H1 (cell line): ENCODE data around the gene CSNK2A3. TPM values are rescaled to one million over a fixed set of nuclear protein-coding genes. Genes with fewer than 3 reads are reported as not detected.

ENCODE experiments used
- CTCF ChIA-PET: fragments of 300-600 bp; sonication (Branson Sonifier 250); formaldehyde crosslinking; loops from one replicate; lab custom pipeline; 2021; ENCODE audit not compliant: partially characterized antibody; lab: Charles Lee
- POLR2A ChIA-PET: fragments of 300-600 bp; sonication (Branson Sonifier 250); formaldehyde crosslinking; loops from one replicate; lab custom pipeline; 2021; ENCODE audit warnings: inconsistent platforms; ENCODE audit not compliant: partially characterized antibody; lab: Charles Lee
- DNase-seq, 2 experiments: peaks; one replicate each; pipeline versions ENCODE4 v3.0.0 to v3.0.0-alpha.2; 2010 to 2022; ENCODE audit warnings: low spot score in 2 of 2, low read depth in 1 of 2, mixed read lengths in 1 of 2
- FAIRE-seq: peaks from 2 replicates; lab custom pipeline; 2011; peaks lifted over from hg19 to GRCh38; lab: Jason Lieb, UNC
- H2AFZ ChIP-seq: 2 replicates; pipeline ENCODE4 v1.8.1; 2012; ENCODE audit warnings: low read length, inconsistent platforms
- H2AK5ac ChIP-seq: 2 replicates; pipeline ENCODE4 v1.6.1; 2013; ENCODE audit warnings: low read depth, low read length
- H2BK120ac ChIP-seq: replicated peaks from 2 replicates; pipeline ENCODE3; 2013; ENCODE audit warnings: low read depth, low read length, inconsistent platforms
- H2BK12ac ChIP-seq: 2 replicates; pipeline ENCODE4 v1.6.1; 2013; ENCODE audit warnings: low read depth, low read length
- H2BK15ac ChIP-seq: 2 replicates; pipeline ENCODE4 v1.6.1; 2013; ENCODE audit warnings: low read length
- H2BK20ac ChIP-seq: 2 replicates; pipeline ENCODE4 v1.6.1; 2013; ENCODE audit warnings: low read length
- H2BK5ac ChIP-seq: 2 replicates; pipeline ENCODE4 v1.6.1; 2013; ENCODE audit warnings: low read depth, low read length
- H3K14ac ChIP-seq: 2 replicates; pipeline ENCODE4 v1.6.1; 2013; ENCODE audit warnings: inconsistent platforms; ENCODE audit not compliant: insufficient read length
- H3K18ac ChIP-seq: 2 replicates; pipeline ENCODE4 v1.6.1; 2013; ENCODE audit warnings: low read length; ENCODE audit errors: extremely low read depth
- H3K23ac ChIP-seq: 2 replicates; pipeline ENCODE4 v1.6.1; 2013; ENCODE audit warnings: inconsistent platforms; ENCODE audit not compliant: insufficient read length
- H3K23me2 ChIP-seq: 2 replicates; pipeline ENCODE4 v1.6.1; 2013; ENCODE audit warnings: low read depth, low read length
- H3K27ac ChIP-seq: 2 replicates; pipeline ENCODE4 v1.6.1; 2011; ENCODE audit warnings: low read depth, low read length, inconsistent platforms
- H3K27me3 ChIP-seq, 4 experiments: replicated peaks in 1 of 4; 1 replicate in 1 of 4; 2 replicates in 3 of 4; pipeline versions ENCODE4 v1.6.1 to v1.8.1; 2011 to 2013; ENCODE audit warnings: low read length in 3 of 4, mild to moderate bottlenecking in 3 of 4, inconsistent platforms in 2 of 4, mixed read lengths in 2 of 4, moderate library complexity in 1 of 4; ENCODE audit not compliant: control insufficient read depth in 3 of 4, insufficient read depth in 3 of 4; ENCODE audit errors: extremely low read depth in 1 of 4
- H3K36me3 ChIP-seq, 4 experiments: 2 replicates each; pipeline versions ENCODE4 v1.6.1 to v1.8.1; 2011 to 2013; ENCODE audit warnings: mild to moderate bottlenecking in 4 of 4, low read length in 3 of 4, moderate library complexity in 2 of 4, control low read depth in 1 of 4, inconsistent platforms in 1 of 4; ENCODE audit not compliant: insufficient read depth in 4 of 4, control insufficient read depth in 2 of 4
- H3K4ac ChIP-seq: replicated peaks from 2 replicates; pipeline ENCODE3; 2013; ENCODE audit warnings: low read length, low read depth, mixed read lengths, inconsistent platforms; ENCODE audit not compliant: insufficient read length
- H3K4me1 ChIP-seq, 4 experiments: replicated peaks in 1 of 4; 1 replicate in 1 of 4; 2 replicates in 3 of 4; pipeline versions ENCODE4 v1.6.1 to v1.8.1; 2011 to 2013; ENCODE audit warnings: low read length in 3 of 4, inconsistent platforms in 2 of 4, mixed read lengths in 1 of 4; ENCODE audit not compliant: insufficient read depth in 4 of 4, control insufficient read depth in 3 of 4
- H3K4me2 ChIP-seq, 2 experiments: 2 replicates each; pipeline versions ENCODE4 v1.6.1 to v1.8.1; 2011 to 2013; ENCODE audit warnings: low read depth in 2 of 2, low read length in 2 of 2, control low read depth in 1 of 2, inconsistent platforms in 1 of 2, mild to moderate bottlenecking in 1 of 2; ENCODE audit not compliant: insufficient read depth in 1 of 2
- H3K4me3 ChIP-seq, 4 experiments: fragments of 200-600, 300-600 bp in 1 of 4; sonication (generic), shearing (Covaris generic), sonication (Bioruptor Twin) in 1 of 4; 2 replicates each; pipeline versions ENCODE4 v1.5.1 to v1.8.1; 2011 to 2016; ENCODE audit warnings: low read length in 4 of 4, low read depth in 3 of 4, control low read depth in 2 of 4, inconsistent platforms in 2 of 4, mild to moderate bottlenecking in 2 of 4, mixed read lengths in 1 of 4, moderate library complexity in 1 of 4; ENCODE audit not compliant: insufficient read depth in 2 of 4; ENCODE audit errors: extremely low read depth in 1 of 4
- H3K56ac ChIP-seq: replicated peaks from 2 replicates; pipeline ENCODE3; 2013; ENCODE audit warnings: low read depth, mild to moderate bottlenecking, mixed read lengths, low read length, inconsistent platforms; ENCODE audit not compliant: insufficient read length
- H3K79me1 ChIP-seq: 2 replicates; pipeline ENCODE4 v1.6.1; 2013; ENCODE audit warnings: low read depth, low read length, control low read depth
- H3K79me2 ChIP-seq, 2 experiments: 2 replicates each; pipeline versions ENCODE4 v1.6.1 to v1.8.1; 2012 to 2013; ENCODE audit warnings: low read length in 2 of 2, mild to moderate bottlenecking in 2 of 2, inconsistent platforms in 1 of 2; ENCODE audit not compliant: insufficient read depth in 2 of 2, control insufficient read depth in 1 of 2
- H3K9ac ChIP-seq, 4 experiments: replicated peaks in 1 of 4; 1 replicate in 1 of 4; 2 replicates in 3 of 4; pipeline versions ENCODE4 v1.6.1 to v1.8.1; 2011 to 2013; ENCODE audit warnings: low read depth in 3 of 4, low read length in 3 of 4, control low read depth in 2 of 4, mild to moderate bottlenecking in 2 of 4, moderate library complexity in 2 of 4, inconsistent platforms in 1 of 4; ENCODE audit errors: extremely low read depth in 1 of 4
- H3K9me3 ChIP-seq, 2 experiments: 2 replicates each; pipeline versions ENCODE4 v1.6.1 to v1.8.1; 2012 to 2013; ENCODE audit warnings: mild to moderate bottlenecking in 2 of 2, moderate library complexity in 2 of 2, control low read depth in 1 of 2, inconsistent platforms in 1 of 2, low read depth in 1 of 2, low read length in 1 of 2, mixed read lengths in 1 of 2; ENCODE audit not compliant: insufficient read depth in 2 of 2
- H4K20me1 ChIP-seq, 2 experiments: replicated peaks in 1 of 2; 2 replicates each; pipeline versions ENCODE3 to v1.8.1; 2011 to 2013; ENCODE audit warnings: inconsistent platforms in 2 of 2, low read length in 2 of 2, mild to moderate bottlenecking in 1 of 2; ENCODE audit not compliant: insufficient read depth in 2 of 2, control insufficient read depth in 1 of 2
- H4K5ac ChIP-seq: 2 replicates; pipeline ENCODE4 v1.6.1; 2013; ENCODE audit warnings: low read length, low read depth, mixed read lengths, inconsistent platforms; ENCODE audit not compliant: insufficient read length
- H4K8ac ChIP-seq: 2 replicates; pipeline ENCODE4 v1.8.0; 2013; ENCODE audit warnings: mild to moderate bottlenecking, moderate library complexity, low read length, inconsistent platforms; ENCODE audit not compliant: insufficient read depth; ENCODE audit errors: extremely low read depth
- H4K91ac ChIP-seq: replicated peaks from 2 replicates; pipeline ENCODE3; 2013; ENCODE audit warnings: low read length, mixed read lengths, inconsistent platforms; ENCODE audit not compliant: insufficient read length
- ASH2L ChIP-seq: fragments of 200-600, 300-600 bp; sonication (generic); IDR thresholded peaks from one replicate; pipeline ENCODE4 v1.7.1; 2017; ENCODE audit warnings: low read length
- BRCA1 ChIP-seq: IDR thresholded peaks from 2 replicates; pipeline ENCODE4 v1.6.1; 2012; ENCODE audit warnings: low read depth, low read length, improper control_type of control experiment
- CREB1 ChIP-seq: IDR thresholded peaks from 2 replicates; pipeline ENCODE4 v1.6.1; 2012; ENCODE audit warnings: inconsistent platforms
- EP300 ChIP-seq, 2 experiments: IDR thresholded peaks; 1 replicate in 1 of 2; 2 replicates in 1 of 2; pipeline ENCODE4 v1.6.1; 2011 to 2012; ENCODE audit warnings: low read depth in 2 of 2, low read length in 2 of 2, mild to moderate bottlenecking in 2 of 2, borderline replicate concordance in 1 of 2, inconsistent platforms in 1 of 2, moderate library complexity in 1 of 2
- JUN ChIP-seq: IDR thresholded peaks from 2 replicates; pipeline ENCODE4 v1.6.1; 2011; ENCODE audit warnings: low read depth, mild to moderate bottlenecking, improper control_type of control experiment, low read length
- NANOG ChIP-seq: IDR thresholded peaks from 2 replicates; pipeline ENCODE4 v1.6.1; 2011; ENCODE audit warnings: low read length, low read depth, mild to moderate bottlenecking, inconsistent platforms; ENCODE audit not compliant: insufficient read depth, poor library complexity, severe bottlenecking
- PHF8 ChIP-seq: fragments of 200-600 bp; sonication (generic); conservative IDR thresholded peaks from 2 replicates; pipeline ENCODE4 v1.7.1; 2012; ENCODE audit warnings: low read depth, mild to moderate bottlenecking, inconsistent platforms, low read length, moderate library complexity
- POLR2A ChIP-seq, 2 experiments: IDR thresholded peaks; 1 replicate in 1 of 2; 2 replicates in 1 of 2; pipeline ENCODE4 v1.6.1; 2011; ENCODE audit warnings: low read depth in 2 of 2, low read length in 2 of 2, mild to moderate bottlenecking in 2 of 2; ENCODE audit errors: control extremely low read depth in 1 of 2
- POU5F1 ChIP-seq: IDR thresholded peaks from 2 replicates; pipeline ENCODE4 v1.6.1; 2011; ENCODE audit warnings: low read depth, mild to moderate bottlenecking, low read length, moderate library complexity
- TBP ChIP-seq: IDR thresholded peaks from 2 replicates; pipeline ENCODE4 v1.6.1; 2011; ENCODE audit warnings: low read depth, low read length, improper control_type of control experiment
- TEAD4 ChIP-seq: IDR thresholded peaks from 2 replicates; pipeline ENCODE4 v1.6.1; 2012; ENCODE audit warnings: low read depth, low read length, inconsistent platforms, mixed read lengths
- YY1 ChIP-seq: IDR thresholded peaks from 2 replicates; pipeline ENCODE4 v1.6.1; 2011; ENCODE audit warnings: low read depth, mild to moderate bottlenecking, low read length
- WGBS, 2 experiments: shearing (Covaris generic) in 1 of 2; methylation state at CpG; one replicate each; pipeline versions ENCODE4 v1.1.6 to v1.1.7; 2013 to 2015; ENCODE audit warnings: low lambda C conversion rate in 2 of 2, mixed read lengths in 2 of 2, inconsistent platforms in 1 of 2, low coverage in 1 of 2, missing lambda C conversion rate in 1 of 2; ENCODE audit not compliant: insufficient replicate concordance in 2 of 2, insufficient coverage in 1 of 2, insufficient read length in 1 of 2; ENCODE audit errors: extremely low coverage in 1 of 2, missing lambda C conversion rate in 1 of 2; 5-methylcytosine and 5-hydroxymethylcytosine counted together
- polyA plus RNA-seq, 7 experiments: library from polyadenylated mRNA; depleted of rRNA in 3 of 7; stranded (reverse) in 5 of 7; unstranded in 2 of 7; fragments of >200 nt in 5 of 7; fragments of 200-250 nt in 2 of 7; gene quantifications; 1 replicate in 5 of 7; 2 replicates in 1 of 7; 4 replicates in 1 of 7; pipeline versions ENCODE4 v1.2.1 to v1.2.3, GENCODE V29; 2011 to 2013; ENCODE audit warnings: missing spikeins in 2 of 7, mixed read lengths in 2 of 7
- total RNA-seq: library from RNA; stranded (reverse); fragmentation: NEBNext Ultra II Directional; extraction: Animal tissue kit (Norgen Biotek cat#: 25700); gene quantifications from 2 replicates; pipeline ENCODE4 v1.2.1, GENCODE V29; 2021
- TF ChIP-seq, protein P1 (sequence below), 3 experiments: IDR thresholded peaks; 1 replicate in 2 of 3; 2 replicates in 1 of 3; pipeline versions ENCODE4 v1.5.1 to v1.6.1; 2011; ENCODE audit warnings: low read length in 3 of 3, mild to moderate bottlenecking in 3 of 3, inconsistent platforms in 2 of 3, low read depth in 1 of 3, moderate library complexity in 1 of 3; ENCODE audit not compliant: insufficient read depth in 1 of 3; ENCODE audit errors: control extremely low read depth in 1 of 3

Gene CSNK2A3
- total and polyA plus RNA-seq, 2 of the 8 experiments (the other 6 are each of a cell fraction or from before 2014, with no cell fraction given): 0.69 to 1.0 TPM

DNA sequence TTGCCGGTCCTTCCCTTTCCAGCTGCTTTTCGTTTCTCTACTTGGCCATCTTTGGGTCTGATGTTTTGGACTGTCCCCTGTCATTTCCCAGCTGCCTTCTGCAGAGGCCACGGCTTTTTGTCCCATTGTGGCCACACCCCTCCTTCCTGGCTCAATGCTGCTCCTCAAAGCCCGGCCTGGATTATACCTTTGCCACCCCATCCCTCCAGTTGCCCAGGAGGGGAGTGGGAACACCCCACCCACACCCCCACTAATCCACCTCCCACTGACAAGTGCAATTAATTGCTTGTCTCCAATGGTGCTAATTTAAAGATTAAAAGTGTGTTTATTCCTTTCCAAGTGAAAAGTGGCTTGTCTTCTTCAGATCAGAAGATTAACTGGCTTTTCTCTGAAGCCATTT lies 34.2 kb upstream of the CSNK2A3 start:
- Histone ChIP-seq H3K4me3 (no peak overlapping the region), H2BK5ac (no peak overlapping the region), H3K23me2 (no peaks in the 10 kb centered on the region), H2BK12ac (no peak overlapping the region), H2AFZ (no peak overlapping the region), H2BK20ac (no peak overlapping the region), H4K8ac (no peak overlapping the region), H3K27me3 (0 out of 7 replicates have a peak, but pooled peaks cover 0 to 2% (median 0%) of the 10 kb centered on the region in 4 experiments), H2BK15ac (no peak overlapping the region), H3K4me2 (no peak overlapping the region; a peak in 1 of 4 replicates), H3K4ac (no peak overlapping the region), H4K91ac (no peak overlapping the region), H3K56ac (no peak overlapping the region), H3K9me3 (no peaks in the 10 kb centered on the region), H3K4me1 (peaks cover 0 to 5% (median 3%) of the 10 kb centered on the region in 4 experiments; a peak in 4 of 7 replicates), H3K23ac (no peak overlapping the region), H4K20me1 (peaks cover 0 to 2% of the 10 kb centered on the region in 2 experiments), H4K5ac (no peak overlapping the region), H3K27ac (no peak overlapping the region), H3K14ac (no peak overlapping the region), H3K79me2 (no peaks in the 10 kb centered on the region), H2AK5ac (no peak overlapping the region), H3K9ac (no peak overlapping the region), H2BK120ac (no peak overlapping the region), H3K36me3 (no peaks in the 10 kb centered on the region), H3K79me1 (no peaks in the 10 kb centered on the region), H3K18ac (no peak overlapping the region)
- ChIA-PET CTCF (interaction anchor here (0.6 to 3.2 kb wide), 3 partner anchors 10 to 144 kb away, joined by 3 to 22 read pairs (median 3); no protein-coding TSS in a partner anchor), POLR2A (no interaction called here)
- 77% methylated on average over 4 of the region's 4 CpGs; no CpG with 5 or more reads in 1 of the 2 experiments for WGBS, 2 experiments
- TF ChIP-seq NANOG (no peak), CREB1 (no peak), POLR2A (IDR thresholded peaks at IDR 0.05; ENCODE audit: control extremely low read depth in 1 of 2, low read depth in 2 of 2, low read length in 2 of 2) (no peak), PHF8 (no peak), POU5F1 (no peak), TBP (no peak), BRCA1 (no peak), TEAD4 (no peak), YY1 (no peak), ASH2L (no peak), JUN (no peak), EP300 (IDR thresholded peaks at IDR 0.05; ENCODE audit: borderline replicate concordance in 1 of 2, low read depth in 2 of 2, low read length in 2 of 2) (no peak)
- TF ChIP-seq, protein P1, sequence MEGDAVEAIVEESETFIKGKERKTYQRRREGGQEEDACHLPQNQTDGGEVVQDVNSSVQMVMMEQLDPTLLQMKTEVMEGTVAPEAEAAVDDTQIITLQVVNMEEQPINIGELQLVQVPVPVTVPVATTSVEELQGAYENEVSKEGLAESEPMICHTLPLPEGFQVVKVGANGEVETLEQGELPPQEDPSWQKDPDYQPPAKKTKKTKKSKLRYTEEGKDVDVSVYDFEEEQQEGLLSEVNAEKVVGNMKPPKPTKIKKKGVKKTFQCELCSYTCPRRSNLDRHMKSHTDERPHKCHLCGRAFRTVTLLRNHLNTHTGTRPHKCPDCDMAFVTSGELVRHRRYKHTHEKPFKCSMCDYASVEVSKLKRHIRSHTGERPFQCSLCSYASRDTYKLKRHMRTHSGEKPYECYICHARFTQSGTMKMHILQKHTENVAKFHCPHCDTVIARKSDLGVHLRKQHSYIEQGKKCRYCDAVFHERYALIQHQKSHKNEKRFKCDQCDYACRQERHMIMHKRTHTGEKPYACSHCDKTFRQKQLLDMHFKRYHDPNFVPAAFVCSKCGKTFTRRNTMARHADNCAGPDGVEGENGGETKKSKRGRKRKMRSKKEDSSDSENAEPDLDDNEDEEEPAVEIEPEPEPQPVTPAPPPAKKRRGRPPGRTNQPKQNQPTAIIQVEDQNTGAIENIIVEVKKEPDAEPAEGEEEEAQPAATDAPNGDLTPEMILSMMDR (IDR thresholded peaks at IDR 0.05; ENCODE audit: control extremely low read depth in 1 of 3, insufficient read depth in 1 of 3, low read depth in 1 of 3, low read length in 3 of 3): no peak
- DNase-seq (no peak), FAIRE-seq (no peak)
